ENCODE measurements around the gene SS18L1.
A peak's percentile ranks its signal among the peaks of the same experiment; 100 is the strongest.

The SS18L1 gene

DNA sequence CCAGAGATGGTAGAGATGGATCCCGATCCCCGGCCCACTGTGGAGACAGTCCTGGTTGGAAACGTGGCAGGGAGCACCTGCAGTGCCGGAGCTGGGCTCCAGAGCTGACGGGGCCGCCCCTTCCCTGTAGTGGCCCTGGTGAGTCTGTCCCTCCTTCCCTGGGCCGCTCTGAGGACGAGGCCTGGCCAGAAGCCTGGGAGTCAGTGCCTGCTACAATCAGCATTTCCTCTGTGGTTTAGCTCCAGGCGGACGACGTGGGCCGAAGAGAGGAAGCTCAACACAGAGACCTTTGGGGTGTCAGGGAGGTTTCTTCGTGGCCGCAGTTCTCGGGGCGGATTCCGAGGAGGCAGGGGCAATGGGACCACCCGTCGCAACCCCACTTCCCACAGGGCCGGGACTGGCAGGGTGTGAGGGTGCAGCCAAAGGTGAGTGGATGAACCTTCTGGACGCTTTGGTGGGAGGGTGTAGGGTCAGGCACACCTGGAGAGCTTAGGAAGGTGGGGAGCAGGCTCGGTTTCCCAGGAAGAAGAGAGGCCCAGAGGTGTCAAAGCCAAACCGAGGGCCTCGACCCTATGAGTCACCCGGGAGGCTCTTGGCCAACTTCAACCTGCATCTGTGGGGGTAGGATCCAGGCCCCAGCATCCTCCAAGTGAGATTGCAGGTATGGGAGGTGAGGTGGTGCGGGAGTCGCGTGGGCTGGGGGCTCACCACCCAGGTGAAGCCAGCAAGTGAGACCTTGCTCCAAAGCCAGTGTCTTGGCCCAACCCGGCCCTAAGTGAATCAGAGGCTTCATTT, 10.3 kb upstream of the SS18L1 start:
- no peak for TF ChIP-seq CTCF (IDR thresholded peaks at IDR 0.05; ENCODE audit: borderline replicate concordance, control extremely low read depth, extremely low read depth, insufficient read depth, missing control alignments)
- DNase-seq (ENCODE audit: low spot score), result no peak
- in situ Hi-C loops (cut with MboI; ENCODE audit: low sequenced_read_pairs, unreplicated experiment), result no loop called here

- no peak for DNase-seq (ENCODE audit: low spot score)
- in situ Hi-C loops (cut with MboI; ENCODE audit: low sequenced_read_pairs, unreplicated experiment), result no loop called here
- no peak for TF ChIP-seq CTCF (IDR thresholded peaks at IDR 0.05; ENCODE audit: borderline replicate concordance, control extremely low read depth, extremely low read depth, insufficient read depth, missing control alignments)
Measured at GRCh38 chr20:62133864-62134263, 9.7 kb upstream of the SS18L1 start.

DNA sequence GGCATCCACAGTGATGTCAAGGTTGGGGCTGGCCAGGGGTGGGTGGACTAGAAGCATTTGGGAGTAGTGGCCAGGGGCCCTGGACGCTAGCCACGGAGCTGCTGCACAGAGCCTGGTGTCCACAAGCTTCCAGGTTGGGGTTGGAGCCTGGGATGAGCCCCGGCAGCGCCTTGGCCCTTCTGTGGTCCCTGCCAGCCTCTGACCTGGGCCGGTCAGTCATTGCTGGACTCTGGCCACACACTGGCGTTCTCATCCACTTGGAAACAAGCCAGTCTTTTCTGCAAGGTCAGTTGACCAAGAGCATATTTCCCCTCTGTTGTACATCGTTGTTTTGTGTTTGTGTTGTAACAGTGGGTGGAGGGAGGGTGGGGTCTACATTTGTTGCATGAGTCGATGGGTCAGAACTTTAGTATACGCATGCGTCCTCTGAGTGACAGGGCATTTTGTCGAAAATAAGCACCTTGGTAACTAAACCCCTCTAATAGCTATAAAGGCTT, 8.8 kb upstream of the SS18L1 start:
- TF ChIP-seq CTCF (IDR thresholded peaks at IDR 0.05; ENCODE audit: borderline replicate concordance, control extremely low read depth, extremely low read depth, insufficient read depth, missing control alignments), result no peak
- DNase-seq (ENCODE audit: low spot score), result no peak
- in situ Hi-C loops (cut with MboI; ENCODE audit: low sequenced_read_pairs, unreplicated experiment), result no loop called here

- no peak for TF ChIP-seq CTCF (IDR thresholded peaks at IDR 0.05; ENCODE audit: borderline replicate concordance, control extremely low read depth, extremely low read depth, insufficient read depth, missing control alignments)
- DNase-seq (ENCODE audit: low spot score), result no peak
- in situ Hi-C loops (cut with MboI; ENCODE audit: low sequenced_read_pairs, unreplicated experiment), result no loop called here
Measured at GRCh38 chr20:62135573-62136266, 7.8 kb upstream of the SS18L1 start.

GRCh38 chr20:62136283-62137091, 7.1 kb upstream of the SS18L1 start:
- in situ Hi-C loops (cut with MboI; ENCODE audit: low sequenced_read_pairs, unreplicated experiment), result no loop called here
- peak; percentile 86 for TF ChIP-seq CTCF (IDR thresholded peaks at IDR 0.05; ENCODE audit: borderline replicate concordance, control extremely low read depth, extremely low read depth, insufficient read depth, missing control alignments)
- DNase-seq (ENCODE audit: low spot score), result peak; percentile 70

GRCh38 chr20:62137092-62137384, 6.5 kb upstream of the SS18L1 start:
- TF ChIP-seq CTCF (IDR thresholded peaks at IDR 0.05; ENCODE audit: borderline replicate concordance, control extremely low read depth, extremely low read depth, insufficient read depth, missing control alignments), result no peak
- in situ Hi-C loops (cut with MboI; ENCODE audit: low sequenced_read_pairs, unreplicated experiment), result no loop called here
- no peak for DNase-seq (ENCODE audit: low spot score)

Data from GM13976 (cell line).